GM23338 (cell line): ENCODE data around the gene DPF1. TPM values are rescaled to one million over a fixed set of nuclear protein-coding genes. Genes with fewer than 3 reads are reported as not detected.

Experiments used
- ATAC-seq: fragments of 200-7000 bp; cut with Tn5 transposase; 3 replicates; pipeline ENCODE4 v1.9.1; 2020
- DNase-seq: peaks from one replicate; pipeline ENCODE4 v3.0.0-alpha.2; 2015; ENCODE audit warnings: low spot score
- H2AFZ ChIP-seq: fragments of 200-600 bp; sonication (generic); 2 replicates; pipeline ENCODE4 v1.8.0; 2016; ENCODE audit warnings: antibody characterized with exemption, mild to moderate bottlenecking, moderate library complexity
- H3F3A ChIP-seq: fragments of 200-600 bp; sonication (generic); replicated peaks from 2 replicates; pipeline ENCODE4 v1.8.0; 2017; ENCODE audit warnings: antibody characterized with exemption, mixed run types, low read depth
- H3K27ac ChIP-seq: fragments of 200-600 bp; sonication (generic); 2 replicates; pipeline ENCODE4 v1.6.1; 2016; ENCODE audit warnings: low read depth
- H3K27me3 ChIP-seq: fragments of 200-600 bp; sonication (generic); 2 replicates; pipeline ENCODE4 v1.8.0; 2016; ENCODE audit warnings: mild to moderate bottlenecking, mixed run types, moderate library complexity; ENCODE audit not compliant: insufficient read depth
- H3K36me3 ChIP-seq: fragments of 200-600 bp; sonication (generic); 2 replicates; pipeline ENCODE4 v1.8.0; 2016; ENCODE audit warnings: mild to moderate bottlenecking; ENCODE audit not compliant: insufficient read depth
- H3K4me1 ChIP-seq: fragments of 200-600 bp; sonication (generic); 2 replicates; pipeline ENCODE4 v1.8.0; 2016; ENCODE audit warnings: mild to moderate bottlenecking, moderate library complexity; ENCODE audit not compliant: insufficient read depth
- H3K4me2 ChIP-seq: fragments of 200-600 bp; sonication (generic); 2 replicates; pipeline ENCODE4 v1.7.1; 2017; ENCODE audit warnings: mixed run types
- H3K4me3 ChIP-seq: fragments of 200-600 bp; sonication (generic); 2 replicates; pipeline ENCODE4 v1.6.1; 2016; ENCODE audit warnings: mixed run types
- H3K79me2 ChIP-seq: fragments of 200-600 bp; sonication (generic); replicated peaks from 2 replicates; pipeline ENCODE4 v1.8.0; 2017; ENCODE audit warnings: mild to moderate bottlenecking; ENCODE audit not compliant: insufficient read depth
- H3K9me2 ChIP-seq: fragments of 200-600 bp; sonication (generic); 2 replicates; pipeline ENCODE4 v1.8.0; 2017; ENCODE audit not compliant: insufficient read depth
- H4K20me1 ChIP-seq: fragments of 200-600 bp; sonication (generic); replicated peaks from 2 replicates; pipeline ENCODE4 v1.8.0; 2017; ENCODE audit warnings: mild to moderate bottlenecking; ENCODE audit not compliant: insufficient read depth
- H3K27ac Mint-ChIP-seq: 2 replicates; pipeline ENCODE4 v1.8.0; 2020; ENCODE audit warnings: inconsistent platforms, mild to moderate bottlenecking, moderate library complexity, mixed read lengths
- H3K27me3 Mint-ChIP-seq: 3 replicates; pipeline ENCODE4 v1.8.0; 2022; ENCODE audit warnings: low read depth, mild to moderate bottlenecking, moderate library complexity, mixed read lengths, inconsistent platforms; ENCODE audit not compliant: insufficient read depth, poor library complexity
- H3K36me3 Mint-ChIP-seq: 3 replicates; pipeline ENCODE4 v1.8.0; 2021; ENCODE audit warnings: low read depth, mild to moderate bottlenecking, inconsistent platforms, moderate library complexity, mixed read lengths
- H3K4me1 Mint-ChIP-seq: 3 replicates; pipeline ENCODE4 v1.8.0; 2020; ENCODE audit warnings: mild to moderate bottlenecking, inconsistent platforms, mixed read lengths
- H3K4me3 Mint-ChIP-seq: 3 replicates; pipeline ENCODE4 v1.8.0; 2021; ENCODE audit warnings: moderate library complexity, mild to moderate bottlenecking, inconsistent platforms, mixed read lengths
- H3K9me3 Mint-ChIP-seq: 3 replicates; pipeline ENCODE4 v1.8.0; 2020; ENCODE audit warnings: moderate library complexity, mild to moderate bottlenecking, inconsistent platforms, mixed read lengths
- CREB1 ChIP-seq: fragments of 250-450 bp; sonication (Bioruptor Pico); IDR thresholded peaks from 2 replicates; pipeline ENCODE4 v1.5.0; 2020; ENCODE audit warnings: low read depth, mild to moderate bottlenecking, moderate library complexity
- CTCF ChIP-seq, 2 experiments: fragments of 200-600 bp in 1 of 2; sonication (generic) in 1 of 2; conservative IDR thresholded peaks; 2 replicates each; pipeline versions ENCODE4 v1.5.1 to v1.6.1; 2016 to 2017; ENCODE audit warnings: antibody characterized with exemption in 2 of 2, low read depth in 2 of 2, mild to moderate bottlenecking in 2 of 2, moderate library complexity in 1 of 2
- ETS1 ChIP-seq: IDR thresholded peaks from 2 replicates; pipeline ENCODE4 v1.6.1; 2016; ENCODE audit warnings: antibody characterized with exemption
- EZH2 ChIP-seq: fragments of 200-600 bp; sonication (generic); IDR thresholded peaks from one replicate; pipeline ENCODE4 v1.8.0; 2017; ENCODE audit warnings: antibody characterized with exemption, mild to moderate bottlenecking, low read depth; ENCODE audit not compliant: unreplicated experiment
- EZH2phosphoT487 ChIP-seq: fragments of 200-600 bp; sonication (generic); IDR thresholded peaks from one replicate; pipeline ENCODE4 v1.8.1; 2018; ENCODE audit warnings: antibody characterized with exemption; ENCODE audit not compliant: unreplicated experiment
- JUNB ChIP-seq: IDR thresholded peaks from one replicate; pipeline ENCODE4 v1.6.1; 2016; ENCODE audit warnings: antibody characterized with exemption; ENCODE audit not compliant: unreplicated experiment
- NANOG ChIP-seq: IDR thresholded peaks from 2 replicates; pipeline ENCODE4 v1.6.1; 2016; ENCODE audit warnings: antibody characterized with exemption, borderline replicate concordance
- POLR2AphosphoS5 ChIP-seq: IDR thresholded peaks from 2 replicates; pipeline ENCODE4 v1.6.1; 2016; ENCODE audit warnings: antibody characterized with exemption, low read depth
- REST ChIP-seq: IDR thresholded peaks from one replicate; pipeline ENCODE4 v1.6.1; 2018; ENCODE audit warnings: antibody characterized with exemption; ENCODE audit not compliant: unreplicated experiment
- STAT1 ChIP-seq: IDR thresholded peaks from one replicate; pipeline ENCODE4 v1.6.1; 2016; ENCODE audit warnings: antibody characterized with exemption; ENCODE audit not compliant: unreplicated experiment
- ZNF114 ChIP-seq: fragments of 250-450 bp; sonication (Bioruptor Pico); IDR thresholded peaks from 2 replicates; pipeline ENCODE4 v1.5.0; 2020; ENCODE audit warnings: mild to moderate bottlenecking, moderate library complexity
- ZNF331 ChIP-seq: fragments of 250-450 bp; sonication (Bioruptor Pico); IDR thresholded peaks from 2 replicates; pipeline ENCODE4 v1.5.0; 2020; ENCODE audit warnings: low read depth, mild to moderate bottlenecking, moderate library complexity
- ZNF462 ChIP-seq: fragments of 250-450 bp; sonication (Bioruptor Pico); IDR thresholded peaks from 2 replicates; pipeline ENCODE4 v1.5.0; 2020; ENCODE audit warnings: mild to moderate bottlenecking, moderate library complexity
- polyA plus RNA-seq: library from polyadenylated mRNA; unstranded; fragments of >200 nt; fragmentation: Nextera tagmentation; extraction: Ambion mirVana; gene quantifications from 2 replicates; pipeline ENCODE4 v1.2.1, GENCODE V29; 2016
- total RNA-seq: library from RNA; depleted of rRNA; stranded (reverse); fragments of >200 nt; shearing (Covaris generic); gene quantifications from 2 replicates; pipeline ENCODE4 v1.2.3, GENCODE V29; 2014

Gene DPF1
- total and polyA plus RNA-seq, 2 experiments from 2014 or later: 8.3 to 11.7 TPM

GRCh38 chr19:38194061-38194701 is 29.8 kb downstream of the DPF1 start:
- no peak overlapping the region for H2AFZ ChIP-seq
- H3K4me1 ChIP-seq: no peaks in the 10 kb centered on the region
- H3K9me2 ChIP-seq: no peaks in the 10 kb centered on the region
- H3K4me3 ChIP-seq: no peak overlapping the region
- ATAC-seq (no peak), DNase-seq (no peak)
- peaks cover 2% of the 10 kb centered on the region; the same call in 1 of the 3 replicates for H3K4me1 Mint-ChIP-seq
- H3K79me2 ChIP-seq: no peaks in the 10 kb centered on the region
- H3K36me3 ChIP-seq: no peaks in the 10 kb centered on the region
- H3K27ac ChIP-seq: no peak overlapping the region
- peaks cover 11% of the 10 kb centered on the region for H3K27me3 Mint-ChIP-seq
- H3F3A ChIP-seq: no peaks in the 10 kb centered on the region
- TF ChIP-seq ZNF462 (CRISPR knock-in tag) (no peak), POLR2AphosphoS5 (no peak), ETS1 (no peak), CTCF (conservative IDR thresholded peaks at IDR 0.05; ENCODE audit: low read depth in 2 of 2) (no peak), JUNB (no peak), EZH2 (no peak), ZNF114 (CRISPR knock-in tag) (no peak), ZNF331 (CRISPR knock-in tag) (no peak), CREB1 (CRISPR knock-in tag) (no peak), EZH2phosphoT487 (no peak), NANOG (no peak), STAT1 (no peak), REST (no peak)
- no peaks in the 10 kb centered on the region for H3K27me3 ChIP-seq
- H3K9me3 Mint-ChIP-seq: no peaks in the 10 kb centered on the region
- H3K4me2 ChIP-seq: no peak overlapping the region
- peaks cover 19% of the 10 kb centered on the region for H3K36me3 Mint-ChIP-seq
- no peak overlapping the region for H3K27ac Mint-ChIP-seq
- peaks cover 8% of the 10 kb centered on the region; the same call in 1 of the 2 replicates for H4K20me1 ChIP-seq
- H3K4me3 Mint-ChIP-seq: no peak overlapping the region
